Kidney epithelial cell (primary cell): Measurements from ENCODE around the gene ADCY3. TPM values are rescaled to one million over a fixed set of nuclear protein-coding genes. Genes with fewer than 3 reads are reported as not detected.

Experiments
- DNase-seq: peaks from one replicate; pipeline ENCODE4 v3.0.0-alpha.2; 2010; ENCODE audit warnings: low read depth
- H3K27me3 ChIP-seq: 2 replicates; pipeline ENCODE4 v1.6.0; 2011; ENCODE audit warnings: low read length; ENCODE audit not compliant: control insufficient read depth, insufficient read depth
- H3K36me3 ChIP-seq: 2 replicates; pipeline ENCODE4 v1.5.1; 2011; ENCODE audit warnings: low read length; ENCODE audit not compliant: control insufficient read depth, insufficient read depth
- H3K4me3 ChIP-seq: 2 replicates; pipeline ENCODE4 v1.5.1; 2011; ENCODE audit warnings: low read depth, mild to moderate bottlenecking, control low read depth, low read length
- CTCF ChIP-seq: IDR thresholded peaks from 2 replicates; pipeline ENCODE4 v1.5.1; 2011; ENCODE audit warnings: mild to moderate bottlenecking, moderate library complexity, low read length, control low read depth, inconsistent platforms; ENCODE audit not compliant: insufficient read depth, poor library complexity, severe bottlenecking
- total RNA-seq: library from RNA; depleted of rRNA; stranded (reverse); fragments of >200 nt; gene quantifications from 2 replicates; pipeline ENCODE4 v1.2.3, GENCODE V29; 2015

Gene ADCY3
- total RNA-seq, 1 donor from 2014 or later = 24.5 TPM

- DNase-seq = no peak
- no peak for TF ChIP-seq CTCF
- H3K27me3 ChIP-seq = no peaks in the 10 kb centered on the region
- no peaks in the 10 kb centered on the region for H3K36me3 ChIP-seq
- no peak overlapping the region for H3K4me3 ChIP-seq
Observed at GRCh38 chr2:24891201-24891600, 28.8 kb downstream of the ADCY3 start.

- TF ChIP-seq CTCF = no peak
- H3K36me3 ChIP-seq = no peaks in the 10 kb centered on the region
Observed at GRCh38 chr2:24889221-24889620, 30.8 kb downstream of the ADCY3 start.

GRCh38 chr2:24888177-24888576, 31.9 kb downstream of the ADCY3 start:
- no peak for DNase-seq
- H3K36me3 ChIP-seq = no peaks in the 10 kb centered on the region
- H3K27me3 ChIP-seq = no peaks in the 10 kb centered on the region
- no peak for TF ChIP-seq CTCF
- H3K4me3 ChIP-seq = no peak overlapping the region

More at GRCh38 chr2:24889221-24889620, 30.8 kb downstream of the ADCY3 start:
- no peak overlapping the region for H3K4me3 ChIP-seq
- DNase-seq = no peak
- no peaks in the 10 kb centered on the region for H3K27me3 ChIP-seq

GRCh38 chr2:24887307-24887874, 32.6 kb downstream of the ADCY3 start:
- TF ChIP-seq CTCF = no peak
- no peaks in the 10 kb centered on the region for H3K27me3 ChIP-seq
- H3K36me3 ChIP-seq = no peaks in the 10 kb centered on the region
- DNase-seq = no peak
- H3K4me3 ChIP-seq = no peak overlapping the region

GRCh38 chr2:24886691-24887304, 33.2 kb downstream of the ADCY3 start:
- no peak for DNase-seq
- TF ChIP-seq CTCF = no peak
- H3K36me3 ChIP-seq = no peaks in the 10 kb centered on the region
- no peak overlapping the region for H3K4me3 ChIP-seq
- no peaks in the 10 kb centered on the region for H3K27me3 ChIP-seq

- no peak for DNase-seq
- H3K36me3 ChIP-seq = no peaks in the 10 kb centered on the region
- H3K27me3 ChIP-seq = no peaks in the 10 kb centered on the region
- no peak for TF ChIP-seq CTCF
- no peak overlapping the region for H3K4me3 ChIP-seq
Observed at GRCh38 chr2:24886126-24886501, 33.9 kb downstream of the ADCY3 start.
